MCF 10A (cell line): ENCODE measurements around the gene PTBP1. TPM values are rescaled to one million over a fixed set of nuclear protein-coding genes. Genes with fewer than 3 reads are reported as not detected.

Source experiments
- BruUV-seq: library from RNA; stranded (reverse); fragments of 400-500 nt; replicated peaks from 2 replicates; lab custom pipeline; 2021; lab: Mats Ljungman, UMichigan
- CTCF ChIA-PET: fragments of 300-600 bp; sonication (Branson Sonifier 250); formaldehyde crosslinking; extraction: SDS; loops from one replicate; lab custom pipeline; 2021; ENCODE audit warnings: antibody characterized with exemption, inconsistent platforms; lab: Yijun Ruan, JAX
- POLR2A ChIA-PET: fragments of 300-600, 350-650 bp; sonication (Branson Sonifier 250); formaldehyde crosslinking; extraction: SDS; loops from one replicate; lab custom pipeline; 2020; ENCODE audit warnings: antibody characterized with exemption, inconsistent platforms; lab: Yijun Ruan, JAX
- DNase-seq: peaks from one replicate; pipeline ENCODE4 v3.0.0-alpha.2; 2018; ENCODE audit not compliant: unreplicated experiment
- H3K27ac Mint-ChIP-seq: one replicate; pipeline ENCODE4 v1.8.0; 2022; ENCODE audit warnings: mild to moderate bottlenecking, low read depth, mixed read lengths; ENCODE audit not compliant: unreplicated experiment
- H3K27me3 Mint-ChIP-seq: one replicate; pipeline ENCODE4 v1.8.0; 2022; ENCODE audit warnings: mixed read lengths; ENCODE audit not compliant: insufficient read depth, unreplicated experiment
- H3K36me3 Mint-ChIP-seq: one replicate; pipeline ENCODE4 v1.8.0; 2022; ENCODE audit warnings: mild to moderate bottlenecking, moderate library complexity, mixed read lengths; ENCODE audit not compliant: insufficient read depth, unreplicated experiment
- H3K4me1 Mint-ChIP-seq: one replicate; pipeline ENCODE4 v1.8.0; 2022; ENCODE audit warnings: mixed read lengths; ENCODE audit not compliant: insufficient read depth, unreplicated experiment
- H3K4me3 Mint-ChIP-seq: one replicate; pipeline ENCODE4 v1.8.0; 2022; ENCODE audit warnings: mild to moderate bottlenecking, moderate library complexity, mixed read lengths; ENCODE audit not compliant: unreplicated experiment
- H3K9me3 Mint-ChIP-seq: one replicate; pipeline ENCODE4 v1.8.0; 2022; ENCODE audit warnings: mixed read lengths; ENCODE audit not compliant: unreplicated experiment
- CTCF ChIP-seq: fragments of 200-600 bp; IDR thresholded peaks from one replicate; pipeline ENCODE4 v1.8.0; 2022; ENCODE audit warnings: antibody characterized with exemption, mild to moderate bottlenecking; ENCODE audit not compliant: unreplicated experiment
- intact Hi-C: fragments of 100-400 bp; cut with micrococcal nuclease; formaldehyde crosslinking; loops from 2 replicates; pipeline ENCODE4 v1.14.1; 2022
- total RNA-seq: library from RNA; stranded (reverse); gene quantifications from 2 replicates; pipeline ENCODE4 v1.2.3, GENCODE V29; 2022

Gene PTBP1
- total RNA-seq, 1 experiment from 2014 or later: 431 TPM

GRCh38 chr19:806815-807421 is 9.7 kb downstream of the PTBP1 start:
- no TSS peak for BruUV-seq
- intact Hi-C loops: no loop called here
- Mint-ChIP-seq H3K9me3 (no peaks in the 10 kb centered on the region), H3K4me3 (no peak overlapping the region), H3K4me1 (peaks cover 8% of the 10 kb centered on the region), H3K27ac (no peak overlapping the region), H3K27me3 (no peaks in the 10 kb centered on the region), H3K36me3 (peaks cover 82% of the 10 kb centered on the region)
- ChIA-PET POLR2A (interaction anchor here (0.5 to 1.5 kb wide), 2 partner anchors 9 kb away, joined by 3 read pairs; no protein-coding TSS in a partner anchor), CTCF (interaction anchor here (0.6 kb wide), 1 partner anchor 90 kb away, joined by 3 read pairs; no protein-coding TSS in a partner anchor)
- no peak for DNase-seq
- no peak for TF ChIP-seq CTCF

- ChIA-PET CTCF (no interaction called here), POLR2A (interaction anchor here (1.3 to 1.5 kb wide), 2 partner anchors 10 kb away, joined by 3 read pairs; no protein-coding TSS in a partner anchor)
- TF ChIP-seq CTCF: no peak
- H3K4me1 Mint-ChIP-seq: no peaks in the 10 kb centered on the region
- DNase-seq: no peak
- peaks cover 76% of the 10 kb centered on the region for H3K36me3 Mint-ChIP-seq
- no peaks in the 10 kb centered on the region for H3K9me3 Mint-ChIP-seq
- no TSS peak for BruUV-seq
- H3K27ac Mint-ChIP-seq: no peak overlapping the region
- intact Hi-C loops: no loop called here
- H3K27me3 Mint-ChIP-seq: no peaks in the 10 kb centered on the region
- no peak overlapping the region for H3K4me3 Mint-ChIP-seq
Observed at GRCh38 chr19:807627-808422, 10.6 kb downstream of the PTBP1 start.

- CTCF ChIA-PET: no interaction called here
- Mint-ChIP-seq H3K4me1 (no peaks in the 10 kb centered on the region), H3K9me3 (no peaks in the 10 kb centered on the region), H3K27me3 (no peaks in the 10 kb centered on the region), H3K36me3 (peaks cover 74% of the 10 kb centered on the region), H3K27ac (no peak overlapping the region), H3K4me3 (no peak overlapping the region)
- POLR2A ChIA-PET: interaction anchor here (1.3 to 1.5 kb wide), 2 partner anchors 10 kb away, joined by 3 read pairs; no protein-coding TSS in a partner anchor
- DNase-seq: no peak
- BruUV-seq: no TSS peak
- no peak for TF ChIP-seq CTCF
- intact Hi-C loops: no loop called here
Observed at GRCh38 chr19:808423-808775, 11.1 kb downstream of the PTBP1 start.
